Panc1 (cell line): ENCODE data around the gene CRYBG3. TPM values are rescaled to one million over a fixed set of nuclear protein-coding genes. Genes with fewer than 3 reads are reported as not detected.

Source experiments
- ATAC-seq: fragments of 200-7000 bp; cut with Tn5 transposase; 2 replicates; pipeline ENCODE4 v1.9.1; 2020; ENCODE audit warnings: mild to moderate bottlenecking, moderate library complexity
- BruUV-seq: library from RNA; stranded (reverse); fragments of 400-500 nt; replicated peaks from 2 replicates; lab custom pipeline; 2021; lab: Mats Ljungman, UMichigan
- CTCF ChIA-PET: fragments of 300-600 bp; sonication (Branson Sonifier 250); formaldehyde crosslinking; loops from one replicate; lab custom pipeline; 2022; ENCODE audit warnings: antibody characterized with exemption; lab: Charles Lee
- POLR2A ChIA-PET: fragments of 300-600 bp; sonication (Branson Sonifier 250); formaldehyde crosslinking; loops from one replicate; lab custom pipeline; 2022; ENCODE audit warnings: antibody characterized with exemption; lab: Charles Lee
- DNase-seq: peaks from one replicate; pipeline ENCODE4 v3.0.0-alpha.2; 2010; ENCODE audit warnings: low read depth, low spot score
- H3K27ac ChIP-seq: 2 replicates; pipeline ENCODE4 v1.5.1; 2011; ENCODE audit warnings: mild to moderate bottlenecking, low read length, inconsistent platforms
- H3K27me3 ChIP-seq: fragments of 200-500 bp; sonication (Bioruptor generic); 2 replicates; pipeline ENCODE4 v1.6.0; 2014; ENCODE audit warnings: low read length, inconsistent platforms; ENCODE audit not compliant: control insufficient read depth, insufficient read depth
- H3K36me3 ChIP-seq: fragments of 200-500 bp; sonication (Bioruptor generic); 2 replicates; pipeline ENCODE4 v1.5.1; 2014; ENCODE audit warnings: inconsistent platforms, mild to moderate bottlenecking, low read length, moderate library complexity; ENCODE audit not compliant: control insufficient read depth, insufficient read depth
- H3K4me1 ChIP-seq: 2 replicates; pipeline ENCODE4 v1.5.1; 2011; ENCODE audit warnings: inconsistent platforms, mild to moderate bottlenecking, low read length, moderate library complexity; ENCODE audit not compliant: control insufficient read depth, insufficient read depth
- H3K4me3 ChIP-seq, 2 experiments: 2 replicates each; pipeline ENCODE4 v1.5.1; 2011 to 2012; ENCODE audit warnings: low read depth in 2 of 2, low read length in 2 of 2, mild to moderate bottlenecking in 2 of 2, inconsistent platforms in 1 of 2, moderate library complexity in 1 of 2
- H3K9me3 ChIP-seq: fragments of 200-500 bp; sonication (Bioruptor generic); 2 replicates; pipeline ENCODE4 v1.5.1; 2014; ENCODE audit warnings: low read depth, mild to moderate bottlenecking, inconsistent platforms, low read length, moderate library complexity; ENCODE audit not compliant: control insufficient read depth, insufficient read depth
- POLR2AphosphoS5 ChIP-seq: IDR thresholded peaks from 2 replicates; pipeline ENCODE4 v1.6.1; 2012; ENCODE audit warnings: mild to moderate bottlenecking, low read depth, low read length, moderate library complexity
- SIN3A ChIP-seq: IDR thresholded peaks from 2 replicates; pipeline ENCODE4 v1.6.1; 2012; ENCODE audit warnings: low read depth, mild to moderate bottlenecking, low read length, moderate library complexity, borderline replicate concordance; ENCODE audit not compliant: insufficient read depth
- TCF7L2 ChIP-seq: IDR thresholded peaks from 2 replicates; pipeline ENCODE4 v1.6.1; 2011; ENCODE audit warnings: mild to moderate bottlenecking, low read depth, low read length, inconsistent platforms
- in situ Hi-C: cut with HindIII; loops from 2 replicates; pipeline ENCODE4 v1.10.0; 2016; ENCODE audit warnings: low sequenced_read_pairs, low pct_unique_long_range_greater_than_20kb
- intact Hi-C: fragments of 100-400 bp; cut with micrococcal nuclease; formaldehyde crosslinking; loops from one replicate; pipeline ENCODE4 v1.10.0; 2022; ENCODE audit not compliant: unreplicated experiment
- total RNA-seq: library from RNA; stranded (reverse); gene quantifications from one replicate; pipeline ENCODE4 v1.2.1, GENCODE V29; 2021; ENCODE audit not compliant: unreplicated experiment
- TF ChIP-seq, protein P1 (sequence below), 2 experiments: IDR thresholded peaks; 2 replicates each; pipeline ENCODE4 v1.6.1; 2011 to 2012; ENCODE audit warnings: low read depth in 2 of 2, control low read depth in 1 of 2, low read length in 1 of 2, mild to moderate bottlenecking in 1 of 2, moderate library complexity in 1 of 2; ENCODE audit not compliant: insufficient read depth in 1 of 2
- TF ChIP-seq, protein P2 (sequence below): fragments of 450-650 bp; IDR thresholded peaks from 2 replicates; pipeline ENCODE4 v1.5.1; 2017; ENCODE audit warnings: mild to moderate bottlenecking

Gene CRYBG3
- total RNA-seq, 1 experiment from 2014 or later = 24.6 TPM

DNA sequence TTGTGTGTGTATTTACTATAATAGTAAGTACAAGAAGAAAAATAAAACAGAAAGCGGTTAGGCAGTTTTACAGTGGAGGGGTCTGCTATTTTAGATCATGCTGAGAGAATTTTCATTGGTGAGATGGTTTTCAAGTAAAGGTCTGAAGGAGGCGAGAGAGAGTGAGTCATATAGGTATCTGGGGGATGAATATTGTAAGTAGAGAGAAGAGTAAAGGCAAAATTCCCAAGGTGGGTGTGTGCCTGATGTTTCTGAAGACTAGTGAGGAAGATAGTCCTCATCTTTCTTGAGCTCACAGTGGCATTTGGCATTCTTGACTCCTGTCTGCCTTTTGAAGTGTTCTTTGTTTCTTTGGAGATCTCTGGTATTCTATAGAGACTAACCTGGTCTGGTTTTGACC lies 38.6 kb downstream of the CRYBG3 start:
- H3K27ac ChIP-seq = no peak overlapping the region
- DNase-seq (no peak), ATAC-seq (no peak)
- no peak for TF ChIP-seq POLR2AphosphoS5
- TF ChIP-seq, protein P1, sequence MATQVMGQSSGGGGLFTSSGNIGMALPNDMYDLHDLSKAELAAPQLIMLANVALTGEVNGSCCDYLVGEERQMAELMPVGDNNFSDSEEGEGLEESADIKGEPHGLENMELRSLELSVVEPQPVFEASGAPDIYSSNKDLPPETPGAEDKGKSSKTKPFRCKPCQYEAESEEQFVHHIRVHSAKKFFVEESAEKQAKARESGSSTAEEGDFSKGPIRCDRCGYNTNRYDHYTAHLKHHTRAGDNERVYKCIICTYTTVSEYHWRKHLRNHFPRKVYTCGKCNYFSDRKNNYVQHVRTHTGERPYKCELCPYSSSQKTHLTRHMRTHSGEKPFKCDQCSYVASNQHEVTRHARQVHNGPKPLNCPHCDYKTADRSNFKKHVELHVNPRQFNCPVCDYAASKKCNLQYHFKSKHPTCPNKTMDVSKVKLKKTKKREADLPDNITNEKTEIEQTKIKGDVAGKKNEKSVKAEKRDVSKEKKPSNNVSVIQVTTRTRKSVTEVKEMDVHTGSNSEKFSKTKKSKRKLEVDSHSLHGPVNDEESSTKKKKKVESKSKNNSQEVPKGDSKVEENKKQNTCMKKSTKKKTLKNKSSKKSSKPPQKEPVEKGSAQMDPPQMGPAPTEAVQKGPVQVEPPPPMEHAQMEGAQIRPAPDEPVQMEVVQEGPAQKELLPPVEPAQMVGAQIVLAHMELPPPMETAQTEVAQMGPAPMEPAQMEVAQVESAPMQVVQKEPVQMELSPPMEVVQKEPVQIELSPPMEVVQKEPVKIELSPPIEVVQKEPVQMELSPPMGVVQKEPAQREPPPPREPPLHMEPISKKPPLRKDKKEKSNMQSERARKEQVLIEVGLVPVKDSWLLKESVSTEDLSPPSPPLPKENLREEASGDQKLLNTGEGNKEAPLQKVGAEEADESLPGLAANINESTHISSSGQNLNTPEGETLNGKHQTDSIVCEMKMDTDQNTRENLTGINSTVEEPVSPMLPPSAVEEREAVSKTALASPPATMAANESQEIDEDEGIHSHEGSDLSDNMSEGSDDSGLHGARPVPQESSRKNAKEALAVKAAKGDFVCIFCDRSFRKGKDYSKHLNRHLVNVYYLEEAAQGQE (IDR thresholded peaks at IDR 0.05; ENCODE audit: insufficient read depth in 1 of 2, low read depth in 2 of 2, low read length in 1 of 2) = no peak
- TF ChIP-seq, protein P2, sequence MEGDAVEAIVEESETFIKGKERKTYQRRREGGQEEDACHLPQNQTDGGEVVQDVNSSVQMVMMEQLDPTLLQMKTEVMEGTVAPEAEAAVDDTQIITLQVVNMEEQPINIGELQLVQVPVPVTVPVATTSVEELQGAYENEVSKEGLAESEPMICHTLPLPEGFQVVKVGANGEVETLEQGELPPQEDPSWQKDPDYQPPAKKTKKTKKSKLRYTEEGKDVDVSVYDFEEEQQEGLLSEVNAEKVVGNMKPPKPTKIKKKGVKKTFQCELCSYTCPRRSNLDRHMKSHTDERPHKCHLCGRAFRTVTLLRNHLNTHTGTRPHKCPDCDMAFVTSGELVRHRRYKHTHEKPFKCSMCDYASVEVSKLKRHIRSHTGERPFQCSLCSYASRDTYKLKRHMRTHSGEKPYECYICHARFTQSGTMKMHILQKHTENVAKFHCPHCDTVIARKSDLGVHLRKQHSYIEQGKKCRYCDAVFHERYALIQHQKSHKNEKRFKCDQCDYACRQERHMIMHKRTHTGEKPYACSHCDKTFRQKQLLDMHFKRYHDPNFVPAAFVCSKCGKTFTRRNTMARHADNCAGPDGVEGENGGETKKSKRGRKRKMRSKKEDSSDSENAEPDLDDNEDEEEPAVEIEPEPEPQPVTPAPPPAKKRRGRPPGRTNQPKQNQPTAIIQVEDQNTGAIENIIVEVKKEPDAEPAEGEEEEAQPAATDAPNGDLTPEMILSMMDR = no peak
- TF ChIP-seq SIN3A = no peak
- no peak for TF ChIP-seq TCF7L2
- H3K4me3 ChIP-seq = no peak overlapping the region
- no peaks in the 10 kb centered on the region for H3K36me3 ChIP-seq
- H3K9me3 ChIP-seq = no peaks in the 10 kb centered on the region
- POLR2A ChIA-PET = no interaction called here
- intact Hi-C loops (no loop called here), in situ Hi-C loops (no loop called here)
- no peaks in the 10 kb centered on the region for H3K27me3 ChIP-seq
- no peaks in the 10 kb centered on the region for H3K4me1 ChIP-seq
- BruUV-seq = no TSS peak
- CTCF ChIA-PET = no interaction called here

DNA sequence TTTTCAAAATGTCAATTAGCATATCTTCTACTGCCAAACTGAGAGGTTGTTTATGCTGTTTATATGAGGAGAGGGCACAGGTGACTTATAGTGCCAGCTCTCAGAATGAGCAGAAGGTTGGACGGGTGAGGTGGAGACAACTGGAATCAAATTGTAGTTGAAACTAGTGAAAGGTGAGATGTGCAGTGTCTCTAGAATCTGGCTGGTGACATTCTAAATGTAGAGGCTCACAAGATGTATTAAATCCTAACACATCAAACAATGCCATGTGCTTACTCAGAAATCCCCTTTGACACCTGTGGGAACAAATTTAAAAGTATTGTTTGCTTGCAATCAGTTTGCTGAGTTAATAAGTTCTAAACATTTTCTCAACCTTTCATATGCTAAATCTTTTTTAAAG lies 40.8 kb downstream of the CRYBG3 start:
- ChIA-PET CTCF (no interaction called here), POLR2A (no interaction called here)

More for the DNA sequence above, 40.8 kb downstream of the CRYBG3 start:
- Histone ChIP-seq H3K27ac (no peak overlapping the region), H3K4me1 (no peaks in the 10 kb centered on the region), H3K9me3 (no peaks in the 10 kb centered on the region), H3K27me3 (no peaks in the 10 kb centered on the region), H3K4me3 (no peak overlapping the region), H3K36me3 (no peaks in the 10 kb centered on the region)
- ATAC-seq (no peak), DNase-seq (no peak)
- no TSS peak for BruUV-seq
- in situ Hi-C loops = no loop called here
- TF ChIP-seq TCF7L2 = no peak
- TF ChIP-seq, protein P1 (IDR thresholded peaks at IDR 0.05; ENCODE audit: insufficient read depth in 1 of 2, low read depth in 2 of 2, low read length in 1 of 2) = no peak
- TF ChIP-seq POLR2AphosphoS5 = no peak
- TF ChIP-seq, protein P2 = no peak
- no peak for TF ChIP-seq SIN3A
- intact Hi-C loops = no loop called here
